SK-N-SH (cell line): ENCODE measurements around the gene RAB10. TPM values are rescaled to one million over a fixed set of nuclear protein-coding genes. Genes with fewer than 3 reads are reported as not detected.

Experiments used
- CTCF ChIA-PET: fragments of 300-600, 350-600 bp; formaldehyde crosslinking; extraction: SDS; loops from one replicate; lab custom pipeline; 2021; lab: Yijun Ruan, JAX
- POLR2A ChIA-PET: fragments of 350-600 bp; sonication (Branson Sonifier 250); formaldehyde crosslinking; extraction: SDS; loops from one replicate; lab custom pipeline; 2020; ENCODE audit warnings: antibody characterized with exemption, inconsistent platforms; lab: Yijun Ruan, JAX
- DNase-seq: peaks from one replicate; pipeline ENCODE4 v3.0.0; 2012
- H2AFZ ChIP-seq: fragments of 200-600 bp; sonication (generic); 2 replicates; pipeline ENCODE4 v1.8.1; 2016; ENCODE audit warnings: antibody characterized with exemption, mild to moderate bottlenecking, low read depth
- H3F3A ChIP-seq: fragments of 200-600 bp; sonication (generic); replicated peaks from 2 replicates; pipeline ENCODE3; 2016; ENCODE audit warnings: antibody characterized with exemption, mild to moderate bottlenecking; ENCODE audit not compliant: insufficient read depth
- H3K27ac ChIP-seq, 2 experiments: fragments of 200-500 bp in 1 of 2; fragments of 200-600 bp in 1 of 2; sonication (Bioruptor generic) in 1 of 2; sonication (generic), shearing (Covaris generic) in 1 of 2; 2 replicates each; pipeline versions ENCODE4 v1.5.1 to v1.6.1; 2014 to 2016; ENCODE audit warnings: low read depth in 2 of 2, inconsistent platforms in 1 of 2, low read length in 1 of 2, mild to moderate bottlenecking in 1 of 2, mixed read lengths in 1 of 2
- H3K27me3 ChIP-seq: fragments of 200-600 bp; sonication (generic), shearing (Covaris generic); 2 replicates; pipeline ENCODE4 v1.6.1; 2016; ENCODE audit warnings: mixed run types; ENCODE audit not compliant: insufficient read depth
- H3K36me3 ChIP-seq, 2 experiments: fragments of 200-500 bp in 1 of 2; fragments of 200-600 bp in 1 of 2; sonication (Bioruptor generic) in 1 of 2; sonication (generic) in 1 of 2; replicated peaks in 1 of 2; 2 replicates each; pipeline versions ENCODE3 to v1.5.1; 2014 to 2016; ENCODE audit warnings: low read length in 1 of 2, mild to moderate bottlenecking in 1 of 2; ENCODE audit not compliant: insufficient read depth in 2 of 2, control insufficient read depth in 1 of 2
- H3K4me1 ChIP-seq, 2 experiments: fragments of 200-500 bp in 1 of 2; fragments of 200-600 bp in 1 of 2; sonication (Bioruptor generic) in 1 of 2; sonication (generic), shearing (Covaris generic) in 1 of 2; 2 replicates each; pipeline versions ENCODE4 v1.5.1 to v1.6.1; 2014 to 2016; ENCODE audit warnings: low read depth in 1 of 2, low read length in 1 of 2, mixed run types in 1 of 2; ENCODE audit not compliant: insufficient read depth in 2 of 2, control insufficient read depth in 1 of 2
- H3K4me2 ChIP-seq: fragments of 200-600 bp; sonication (generic), shearing (Covaris generic); 2 replicates; pipeline ENCODE4 v1.6.1; 2017; ENCODE audit warnings: mixed run types
- H3K4me3 ChIP-seq, 2 experiments: fragments of 200-500 bp in 1 of 2; fragments of 200-600 bp in 1 of 2; sonication (Bioruptor generic) in 1 of 2; sonication (generic), shearing (Covaris generic) in 1 of 2; 2 replicates each; pipeline versions ENCODE4 v1.5.1 to v1.8.1; 2014 to 2016; ENCODE audit warnings: low read depth in 2 of 2, inconsistent platforms in 1 of 2, low read length in 1 of 2, mild to moderate bottlenecking in 1 of 2, mixed read lengths in 1 of 2, moderate library complexity in 1 of 2
- H3K79me2 ChIP-seq: fragments of 200-600 bp; sonication (generic); 2 replicates; pipeline ENCODE4 v1.8.1; 2017; ENCODE audit warnings: mild to moderate bottlenecking; ENCODE audit not compliant: insufficient read depth
- H3K9ac ChIP-seq: fragments of 200-600 bp; sonication (generic); 2 replicates; pipeline ENCODE4 v1.6.1; 2017; ENCODE audit warnings: mixed run types
- H3K9me2 ChIP-seq: fragments of 200-600 bp; sonication (generic); 2 replicates; pipeline ENCODE4 v1.6.1; 2017; ENCODE audit warnings: mixed run types
- H3K9me3 ChIP-seq: fragments of 200-600 bp; sonication (generic); 2 replicates; pipeline ENCODE4 v1.6.1; 2017; ENCODE audit warnings: mixed run types, mild to moderate bottlenecking, moderate library complexity
- H4K20me1 ChIP-seq: fragments of 200-600 bp; sonication (generic); 2 replicates; pipeline ENCODE4 v1.6.1; 2017; ENCODE audit warnings: mild to moderate bottlenecking, mixed run types; ENCODE audit not compliant: insufficient read depth
- CHD2 ChIP-seq: fragments of 150-350 bp; IDR thresholded peaks from 2 replicates; pipeline ENCODE4 v1.6.1; 2018; ENCODE audit warnings: low read length; ENCODE audit not compliant: partially characterized antibody
- EP300 ChIP-seq, 2 experiments: IDR thresholded peaks; 2 replicates each; pipeline versions ENCODE4 v1.4.0 to v1.6.1; 2012; ENCODE audit warnings: borderline replicate concordance in 1 of 2, low read depth in 1 of 2, low read length in 1 of 2
- EZH2phosphoT487 ChIP-seq: fragments of 200-600 bp; sonication (generic); IDR thresholded peaks from 2 replicates; pipeline ENCODE4 v1.6.1; 2017; ENCODE audit warnings: low read depth, mixed run types, mild to moderate bottlenecking, antibody characterized with exemption, moderate library complexity, borderline replicate concordance
- FOSL2 ChIP-seq: IDR thresholded peaks from 2 replicates; pipeline ENCODE4 v1.4.0; 2012; ENCODE audit warnings: low read depth, mild to moderate bottlenecking, moderate library complexity, borderline replicate concordance
- FOXJ3 ChIP-seq: sonication (generic); formaldehyde crosslinking; IDR thresholded peaks from 2 replicates; pipeline ENCODE4 v1.5.1; 2020; ENCODE audit warnings: mild to moderate bottlenecking, missing genetic modification reagents
- FOXM1 ChIP-seq: IDR thresholded peaks from 2 replicates; pipeline ENCODE4 v1.4.0; 2012; ENCODE audit warnings: low read depth, mild to moderate bottlenecking
- GABPA ChIP-seq: IDR thresholded peaks from 2 replicates; pipeline ENCODE4 v1.4.0; 2012; ENCODE audit warnings: low read depth, mild to moderate bottlenecking
- JUND ChIP-seq: IDR thresholded peaks from 2 replicates; pipeline ENCODE4 v1.4.0; 2012
- MEF2A ChIP-seq: IDR thresholded peaks from 2 replicates; pipeline ENCODE4 v1.4.0; 2012; ENCODE audit warnings: low read depth, borderline replicate concordance
- POLR2AphosphoS5 ChIP-seq: IDR thresholded peaks from 2 replicates; pipeline ENCODE4 v1.6.1; 2012; ENCODE audit warnings: low read depth, low read length
- RAD21 ChIP-seq: IDR thresholded peaks from 2 replicates; pipeline ENCODE4 v1.6.1; 2012; ENCODE audit warnings: mild to moderate bottlenecking, low read length
- RFX5 ChIP-seq: IDR thresholded peaks from 2 replicates; pipeline ENCODE4 v1.6.1; 2012; ENCODE audit warnings: mild to moderate bottlenecking, improper control_type of control experiment, low read length
- RXRA ChIP-seq: IDR thresholded peaks from 2 replicates; pipeline ENCODE4 v1.4.0; 2012; ENCODE audit warnings: low read depth, mild to moderate bottlenecking, borderline replicate concordance
- SIN3A ChIP-seq: IDR thresholded peaks from 2 replicates; pipeline ENCODE4 v1.6.1; 2012; ENCODE audit warnings: low read depth, mild to moderate bottlenecking, low read length, moderate library complexity, borderline replicate concordance
- TCF12 ChIP-seq: IDR thresholded peaks from 2 replicates; pipeline ENCODE4 v1.4.0; 2012
- WGBS: methylation state at CpG from one replicate; pipeline ENCODE4 v1.1.6; 2017; ENCODE audit warnings: low lambda C conversion rate; 5-methylcytosine and 5-hydroxymethylcytosine counted together
- polyA plus RNA-seq, 3 experiments: library from polyadenylated mRNA; depleted of rRNA; stranded (reverse); fragments of >200 nt; gene quantifications; 2 replicates each; pipeline ENCODE4 v1.2.3, GENCODE V29; 2012
- TF ChIP-seq, protein P1 (sequence below): IDR thresholded peaks from 2 replicates; pipeline ENCODE4 v1.4.0; 2012; ENCODE audit warnings: low read depth
- TF ChIP-seq, protein P2 (sequence below): IDR thresholded peaks from 2 replicates; pipeline ENCODE4 v1.4.0; 2012; ENCODE audit warnings: low read depth, borderline replicate concordance
- TF ChIP-seq, protein P3 (sequence below): IDR thresholded peaks from 2 replicates; pipeline ENCODE4; 2012
- TF ChIP-seq, protein P4 (sequence below): fragments of 200-600 bp; sonication (generic); IDR thresholded peaks from 2 replicates; pipeline ENCODE4 v1.6.1; 2017; ENCODE audit warnings: antibody characterized with exemption, mild to moderate bottlenecking, moderate library complexity

RAB10 gene
- polyA plus RNA-seq, 1 of the 3 experiments (the other 2 are of a cell fraction), result 47.5 TPM

DNA sequence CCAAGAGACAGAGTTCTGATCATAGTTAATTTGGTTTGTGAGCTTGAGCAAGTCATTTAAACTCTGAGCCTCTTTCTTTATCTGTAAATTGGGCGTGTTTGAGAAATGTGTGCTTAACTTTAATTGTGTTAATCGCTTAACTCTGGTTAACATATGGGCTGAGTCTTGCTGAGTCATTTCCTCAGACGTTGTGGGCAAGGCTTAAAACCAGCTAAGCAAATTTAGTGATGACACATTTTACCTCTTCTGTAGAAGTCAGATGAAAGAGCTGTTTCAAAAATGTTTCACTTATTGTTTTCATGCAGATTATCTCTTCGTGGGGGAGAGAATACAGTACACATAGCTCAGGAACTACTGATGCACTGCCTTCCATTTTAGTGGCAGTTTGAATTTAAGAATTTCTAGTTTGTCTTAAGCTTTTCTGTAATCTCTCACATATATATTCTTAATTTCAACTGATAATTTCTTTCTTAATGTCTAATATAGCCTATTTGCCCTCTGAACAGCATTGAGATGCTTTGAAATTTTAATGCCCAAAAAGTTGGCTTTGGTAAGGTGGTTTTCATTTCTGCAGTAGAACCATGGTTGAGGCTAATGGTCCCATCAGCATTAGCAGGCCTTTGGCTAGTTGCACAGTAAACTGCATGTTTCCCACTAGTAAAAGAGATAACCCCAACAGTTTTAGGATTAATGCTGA is 34.9 kb downstream of the RAB10 start:
- peaks cover 49% of the 10 kb centered on the region for H3F3A ChIP-seq
- peaks cover 96% of the 10 kb centered on the region for H3K79me2 ChIP-seq
- no peak for DNase-seq
- ChIA-PET POLR2A (no interaction called here), CTCF (interaction anchor here (0.8 to 1.4 kb wide), 4 partner anchors 9 to 77 kb away, joined by 3 to 4 read pairs (median 3); no protein-coding TSS in a partner anchor)
- H3K4me1 ChIP-seq, result peaks cover 5 to 16% of the 10 kb centered on the region in 2 experiments; a peak in 3 of 4 replicates
- H3K9ac ChIP-seq, result peak overlapping the region; percentile 31; the same call in 1 of the 2 replicates
- 3% methylated on average over 4 of the region's 4 CpGs for WGBS
- TF ChIP-seq, protein P1, sequence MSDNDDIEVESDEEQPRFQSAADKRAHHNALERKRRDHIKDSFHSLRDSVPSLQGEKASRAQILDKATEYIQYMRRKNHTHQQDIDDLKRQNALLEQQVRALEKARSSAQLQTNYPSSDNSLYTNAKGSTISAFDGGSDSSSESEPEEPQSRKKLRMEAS, result 0 out of 2 replicates have a peak, but pooled peaks have one; percentile 45
- no peak for TF ChIP-seq SIN3A
- peak in 1 of 2 experiments; percentile 60; a peak in 1 of 4 replicates for TF ChIP-seq EP300 (IDR thresholded peaks at IDR 0.05; ENCODE audit: borderline replicate concordance in 1 of 2, low read depth in 1 of 2, low read length in 1 of 2)
- TF ChIP-seq FOSL2, result peak; percentile 91; the same call in 1 of the 2 replicates
- no peak for TF ChIP-seq GABPA
- TF ChIP-seq, protein P2, sequence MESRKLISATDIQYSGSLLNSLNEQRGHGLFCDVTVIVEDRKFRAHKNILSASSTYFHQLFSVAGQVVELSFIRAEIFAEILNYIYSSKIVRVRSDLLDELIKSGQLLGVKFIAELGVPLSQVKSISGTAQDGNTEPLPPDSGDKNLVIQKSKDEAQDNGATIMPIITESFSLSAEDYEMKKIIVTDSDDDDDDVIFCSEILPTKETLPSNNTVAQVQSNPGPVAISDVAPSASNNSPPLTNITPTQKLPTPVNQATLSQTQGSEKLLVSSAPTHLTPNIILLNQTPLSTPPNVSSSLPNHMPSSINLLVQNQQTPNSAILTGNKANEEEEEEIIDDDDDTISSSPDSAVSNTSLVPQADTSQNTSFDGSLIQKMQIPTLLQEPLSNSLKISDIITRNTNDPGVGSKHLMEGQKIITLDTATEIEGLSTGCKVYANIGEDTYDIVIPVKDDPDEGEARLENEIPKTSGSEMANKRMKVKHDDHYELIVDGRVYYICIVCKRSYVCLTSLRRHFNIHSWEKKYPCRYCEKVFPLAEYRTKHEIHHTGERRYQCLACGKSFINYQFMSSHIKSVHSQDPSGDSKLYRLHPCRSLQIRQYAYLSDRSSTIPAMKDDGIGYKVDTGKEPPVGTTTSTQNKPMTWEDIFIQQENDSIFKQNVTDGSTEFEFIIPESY, result no peak
- TF ChIP-seq POLR2AphosphoS5, result peak; percentile 22; the same call in 1 of the 2 replicates
- no peak for TF ChIP-seq CHD2
- TF ChIP-seq FOXJ3 (CRISPR knock-in tag), result no peak
- TF ChIP-seq RFX5, result no peak
- peak; percentile 74 for TF ChIP-seq JUND
- TF ChIP-seq TCF12, result peak; percentile 92
- no peak for TF ChIP-seq EZH2phosphoT487
- TF ChIP-seq RXRA, result no peak
- TF ChIP-seq, all 33 proteins: peak for 6
- Histone ChIP-seq H4K20me1 (peaks cover 73% of the 10 kb centered on the region), H3K27ac (peak overlapping the region; percentile 64 to 78), H3K4me2 (peak overlapping the region; percentile 36), H3K9me2 (no peaks in the 10 kb centered on the region), H3K9me3 (no peaks in the 10 kb centered on the region), H3K36me3 (peaks cover 0 to 3% of the 10 kb centered on the region in 2 experiments), H2AFZ (no peak overlapping the region), H3K4me3 (peak overlapping the region in 1 of 2 experiments; percentile 7; a peak in 1 of 4 replicates), H3K27me3 (no peaks in the 10 kb centered on the region)

DNA sequence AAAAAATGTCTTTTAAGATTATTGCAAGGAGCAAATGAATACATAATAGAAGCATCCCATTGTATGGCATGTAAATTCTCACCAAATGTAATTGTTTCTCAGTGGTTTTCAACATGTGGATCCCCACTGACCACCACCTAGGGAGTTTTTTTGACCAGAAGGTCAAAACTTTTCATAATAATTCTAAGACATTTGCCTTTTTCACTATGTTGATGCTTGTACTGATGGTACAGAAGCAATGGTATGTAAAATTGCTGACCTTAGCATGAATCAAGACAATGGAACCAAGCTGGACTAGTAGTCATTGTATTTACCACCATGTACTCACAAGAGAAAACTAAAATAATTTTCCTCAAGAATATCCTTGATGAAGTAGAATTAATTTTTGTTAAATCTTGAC is 36.8 kb downstream of the RAB10 start:
- CTCF ChIA-PET, result interaction anchor here (0.9 to 1.6 kb wide), 4 partner anchors 10 to 75 kb away, joined by 4 to 6 read pairs (median 4); no protein-coding TSS in a partner anchor
- H3K4me3 ChIP-seq, result no peak overlapping the region
- POLR2A ChIA-PET, result no interaction called here
- TF ChIP-seq MEF2A (no peak), RFX5 (no peak), FOSL2 (no peak), RAD21 (no peak), FOXM1 (no peak)
- TF ChIP-seq, protein P3, sequence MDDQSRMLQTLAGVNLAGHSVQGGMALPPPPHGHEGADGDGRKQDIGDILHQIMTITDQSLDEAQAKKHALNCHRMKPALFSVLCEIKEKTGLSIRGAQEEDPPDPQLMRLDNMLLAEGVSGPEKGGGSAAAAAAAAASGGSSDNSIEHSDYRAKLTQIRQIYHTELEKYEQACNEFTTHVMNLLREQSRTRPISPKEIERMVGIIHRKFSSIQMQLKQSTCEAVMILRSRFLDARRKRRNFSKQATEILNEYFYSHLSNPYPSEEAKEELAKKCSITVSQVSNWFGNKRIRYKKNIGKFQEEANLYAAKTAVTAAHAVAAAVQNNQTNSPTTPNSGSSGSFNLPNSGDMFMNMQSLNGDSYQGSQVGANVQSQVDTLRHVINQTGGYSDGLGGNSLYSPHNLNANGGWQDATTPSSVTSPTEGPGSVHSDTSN, result no peak
- TF ChIP-seq, protein P4, sequence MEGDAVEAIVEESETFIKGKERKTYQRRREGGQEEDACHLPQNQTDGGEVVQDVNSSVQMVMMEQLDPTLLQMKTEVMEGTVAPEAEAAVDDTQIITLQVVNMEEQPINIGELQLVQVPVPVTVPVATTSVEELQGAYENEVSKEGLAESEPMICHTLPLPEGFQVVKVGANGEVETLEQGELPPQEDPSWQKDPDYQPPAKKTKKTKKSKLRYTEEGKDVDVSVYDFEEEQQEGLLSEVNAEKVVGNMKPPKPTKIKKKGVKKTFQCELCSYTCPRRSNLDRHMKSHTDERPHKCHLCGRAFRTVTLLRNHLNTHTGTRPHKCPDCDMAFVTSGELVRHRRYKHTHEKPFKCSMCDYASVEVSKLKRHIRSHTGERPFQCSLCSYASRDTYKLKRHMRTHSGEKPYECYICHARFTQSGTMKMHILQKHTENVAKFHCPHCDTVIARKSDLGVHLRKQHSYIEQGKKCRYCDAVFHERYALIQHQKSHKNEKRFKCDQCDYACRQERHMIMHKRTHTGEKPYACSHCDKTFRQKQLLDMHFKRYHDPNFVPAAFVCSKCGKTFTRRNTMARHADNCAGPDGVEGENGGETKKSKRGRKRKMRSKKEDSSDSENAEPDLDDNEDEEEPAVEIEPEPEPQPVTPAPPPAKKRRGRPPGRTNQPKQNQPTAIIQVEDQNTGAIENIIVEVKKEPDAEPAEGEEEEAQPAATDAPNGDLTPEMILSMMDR, result no peak
- TF ChIP-seq, protein P2, result no peak

More for the DNA sequence above, 36.8 kb downstream of the RAB10 start:
- Histone ChIP-seq H3K27ac (no peak overlapping the region), H3F3A (peaks cover 32% of the 10 kb centered on the region), H3K27me3 (no peaks in the 10 kb centered on the region), H3K4me1 (peaks cover 6 to 16% of the 10 kb centered on the region in 2 experiments; a peak in 3 of 4 replicates), H3K79me2 (peaks cover 96% of the 10 kb centered on the region), H2AFZ (no peak overlapping the region), H3K4me2 (no peak overlapping the region), H3K9ac (no peak overlapping the region), H3K9me2 (no peaks in the 10 kb centered on the region), H3K9me3 (no peaks in the 10 kb centered on the region), H3K36me3 (peaks cover 0 to 3% of the 10 kb centered on the region in 2 experiments), H4K20me1 (peaks cover 71% of the 10 kb centered on the region)
- no peak for DNase-seq
